ENCODE data around the gene CTSD. TPM values are rescaled to one million over a fixed set of nuclear protein-coding genes. Genes with fewer than 3 reads are reported as not detected.

CTSD gene
- total RNA-seq, 1 donor from 2014 or later, result 318 TPM

DNA sequence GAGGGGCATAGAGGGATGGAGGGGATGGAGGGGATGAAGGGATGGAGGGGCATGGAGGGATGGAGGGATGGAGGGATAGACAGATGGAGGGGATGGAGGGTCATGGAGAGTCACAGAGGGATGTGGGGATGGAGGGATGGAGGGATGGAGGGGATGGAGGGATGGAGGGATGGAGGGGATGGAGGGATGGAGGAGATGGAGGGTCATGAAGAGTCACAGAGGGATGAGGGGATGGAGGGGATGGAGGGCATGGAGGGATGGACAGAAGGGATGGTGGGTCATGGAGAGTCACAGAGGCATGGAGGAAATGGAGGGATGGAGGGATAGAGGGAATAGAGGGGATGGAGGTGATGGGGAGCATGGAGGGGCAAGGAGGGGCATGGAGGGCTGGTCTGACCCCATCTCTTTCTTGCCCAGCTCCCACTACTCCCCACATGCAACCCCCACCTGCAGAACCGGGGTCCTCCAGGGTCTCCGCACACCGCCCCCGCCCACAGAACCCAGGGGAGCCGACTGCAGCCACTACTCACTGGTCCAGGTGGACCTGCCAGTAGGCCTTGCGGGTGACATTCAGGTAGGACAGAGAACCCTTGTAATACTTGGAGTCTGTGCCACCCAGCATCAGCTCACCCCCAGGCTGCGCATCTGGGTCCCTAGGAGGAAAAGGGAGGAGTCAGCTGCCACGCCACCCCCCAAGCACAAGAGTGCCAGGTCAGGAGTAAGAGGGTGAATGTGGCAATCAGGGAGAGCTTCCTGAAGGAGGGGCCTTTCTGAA lies 9.2 kb downstream of the CTSD start:
- Mint-ChIP-seq H3K9me3 (no peaks in the 10 kb centered on the region), H3K4me1 (ENCODE audit: unreplicated experiment) (peaks cover 11% of the 10 kb centered on the region), H3K4me3 (no peak overlapping the region), H3K36me3 (no peaks in the 10 kb centered on the region), H3K27ac (no peak overlapping the region), H3K27me3 (peaks cover 11% of the 10 kb centered on the region)
- no peak for DNase-seq (ENCODE audit: extremely low spot score, unreplicated experiment)
- TF ChIP-seq, protein P1, sequence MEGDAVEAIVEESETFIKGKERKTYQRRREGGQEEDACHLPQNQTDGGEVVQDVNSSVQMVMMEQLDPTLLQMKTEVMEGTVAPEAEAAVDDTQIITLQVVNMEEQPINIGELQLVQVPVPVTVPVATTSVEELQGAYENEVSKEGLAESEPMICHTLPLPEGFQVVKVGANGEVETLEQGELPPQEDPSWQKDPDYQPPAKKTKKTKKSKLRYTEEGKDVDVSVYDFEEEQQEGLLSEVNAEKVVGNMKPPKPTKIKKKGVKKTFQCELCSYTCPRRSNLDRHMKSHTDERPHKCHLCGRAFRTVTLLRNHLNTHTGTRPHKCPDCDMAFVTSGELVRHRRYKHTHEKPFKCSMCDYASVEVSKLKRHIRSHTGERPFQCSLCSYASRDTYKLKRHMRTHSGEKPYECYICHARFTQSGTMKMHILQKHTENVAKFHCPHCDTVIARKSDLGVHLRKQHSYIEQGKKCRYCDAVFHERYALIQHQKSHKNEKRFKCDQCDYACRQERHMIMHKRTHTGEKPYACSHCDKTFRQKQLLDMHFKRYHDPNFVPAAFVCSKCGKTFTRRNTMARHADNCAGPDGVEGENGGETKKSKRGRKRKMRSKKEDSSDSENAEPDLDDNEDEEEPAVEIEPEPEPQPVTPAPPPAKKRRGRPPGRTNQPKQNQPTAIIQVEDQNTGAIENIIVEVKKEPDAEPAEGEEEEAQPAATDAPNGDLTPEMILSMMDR (conservative IDR thresholded peaks at IDR 0.05), result no peak

DNA sequence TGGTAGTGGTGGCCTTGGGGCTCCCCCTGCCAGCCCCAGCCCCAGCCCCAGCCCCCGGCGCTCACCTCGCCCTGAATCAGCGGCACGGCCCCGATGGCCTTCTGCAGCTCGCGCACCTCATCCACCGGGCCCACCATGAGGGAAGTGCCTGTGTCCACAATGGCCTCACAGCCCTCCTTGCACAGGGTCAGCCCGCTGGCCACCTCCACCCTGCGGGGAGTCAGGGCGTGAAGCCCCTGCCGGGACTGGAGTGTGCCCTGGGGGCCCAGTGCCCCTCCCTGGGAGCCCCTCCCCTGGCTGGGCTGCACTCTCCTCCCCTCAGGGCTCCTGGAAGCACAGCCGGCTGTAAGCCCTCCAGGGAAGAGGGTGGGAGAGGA lies 9.8 kb downstream of the CTSD start:
- no peak overlapping the region for H3K4me3 Mint-ChIP-seq
- peaks cover 14% of the 10 kb centered on the region for H3K27me3 Mint-ChIP-seq
- TF ChIP-seq, protein P1 (conservative IDR thresholded peaks at IDR 0.05), result no peak
- DNase-seq (ENCODE audit: extremely low spot score, unreplicated experiment), result no peak
- no peaks in the 10 kb centered on the region for H3K9me3 Mint-ChIP-seq
- no peaks in the 10 kb centered on the region for H3K36me3 Mint-ChIP-seq
- no peak overlapping the region for H3K27ac Mint-ChIP-seq
- H3K4me1 Mint-ChIP-seq (ENCODE audit: unreplicated experiment), result peaks cover 12% of the 10 kb centered on the region

DNA sequence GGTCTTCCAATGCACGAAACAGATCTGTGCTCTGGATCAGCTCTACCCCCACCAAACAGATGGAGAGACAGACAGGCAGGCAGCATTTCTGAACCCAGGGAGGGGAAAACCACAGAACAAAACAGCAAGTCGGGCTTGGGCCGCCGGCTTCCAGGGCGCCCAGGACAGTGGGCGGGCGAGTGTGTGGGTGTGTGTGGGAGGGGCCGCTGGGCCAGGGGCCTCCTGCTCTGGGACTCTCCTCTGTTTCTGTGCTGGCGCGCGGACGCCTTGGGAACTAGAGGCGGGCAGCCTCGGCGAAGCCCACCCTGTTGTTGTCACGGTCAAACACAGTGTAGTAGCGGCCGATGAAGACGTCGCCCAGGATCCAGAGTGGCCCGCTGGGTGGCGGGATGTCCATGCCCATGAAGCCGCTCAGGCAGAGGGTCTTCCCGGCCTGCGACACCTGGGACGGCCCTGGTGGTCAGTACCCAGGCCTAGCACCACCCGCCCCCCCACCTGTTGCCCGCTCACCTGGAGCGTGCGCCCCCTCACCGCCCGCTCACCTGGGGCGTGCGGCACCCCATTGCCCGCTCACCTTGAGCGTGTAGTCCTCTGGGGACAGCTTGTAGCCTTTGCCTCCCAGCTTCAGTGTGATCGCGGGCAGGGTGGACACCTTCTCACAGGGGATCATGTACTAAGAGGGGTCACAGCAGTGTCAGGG lies 10.3 kb downstream of the CTSD start:
- Mint-ChIP-seq H3K27me3 (peaks cover 16% of the 10 kb centered on the region), H3K9me3 (no peaks in the 10 kb centered on the region), H3K4me1 (ENCODE audit: unreplicated experiment) (peaks cover 12% of the 10 kb centered on the region), H3K36me3 (no peaks in the 10 kb centered on the region), H3K27ac (no peak overlapping the region), H3K4me3 (no peak overlapping the region)
- DNase-seq (ENCODE audit: extremely low spot score, unreplicated experiment), result no peak
- TF ChIP-seq, protein P1 (conservative IDR thresholded peaks at IDR 0.05), result no peak

DNA sequence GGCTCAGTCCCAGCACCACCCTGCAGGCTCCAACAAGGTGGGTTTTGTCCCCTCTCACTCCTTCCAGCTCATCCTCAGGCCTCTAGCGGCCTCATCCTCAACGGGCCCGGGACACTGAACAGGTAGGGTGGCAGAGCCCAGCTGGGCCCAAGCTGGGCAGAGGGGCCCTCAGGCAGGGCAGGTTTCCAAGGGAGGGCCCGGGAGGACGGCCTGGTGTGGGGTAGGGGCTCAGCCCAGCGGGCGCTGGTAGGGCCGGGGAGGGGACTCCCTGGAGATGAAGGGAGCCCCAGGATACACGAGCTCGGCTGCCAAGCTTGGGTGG lies 10.9 kb downstream of the CTSD start:
- H3K36me3 Mint-ChIP-seq, result no peaks in the 10 kb centered on the region
- TF ChIP-seq, protein P1 (conservative IDR thresholded peaks at IDR 0.05), result no peak
- DNase-seq (ENCODE audit: extremely low spot score, unreplicated experiment), result no peak
- H3K27ac Mint-ChIP-seq, result no peak overlapping the region
- H3K27me3 Mint-ChIP-seq, result peaks cover 20% of the 10 kb centered on the region
- no peaks in the 10 kb centered on the region for H3K9me3 Mint-ChIP-seq
- peaks cover 12% of the 10 kb centered on the region for H3K4me1 Mint-ChIP-seq (ENCODE audit: unreplicated experiment)
- no peak overlapping the region for H3K4me3 Mint-ChIP-seq

DNA sequence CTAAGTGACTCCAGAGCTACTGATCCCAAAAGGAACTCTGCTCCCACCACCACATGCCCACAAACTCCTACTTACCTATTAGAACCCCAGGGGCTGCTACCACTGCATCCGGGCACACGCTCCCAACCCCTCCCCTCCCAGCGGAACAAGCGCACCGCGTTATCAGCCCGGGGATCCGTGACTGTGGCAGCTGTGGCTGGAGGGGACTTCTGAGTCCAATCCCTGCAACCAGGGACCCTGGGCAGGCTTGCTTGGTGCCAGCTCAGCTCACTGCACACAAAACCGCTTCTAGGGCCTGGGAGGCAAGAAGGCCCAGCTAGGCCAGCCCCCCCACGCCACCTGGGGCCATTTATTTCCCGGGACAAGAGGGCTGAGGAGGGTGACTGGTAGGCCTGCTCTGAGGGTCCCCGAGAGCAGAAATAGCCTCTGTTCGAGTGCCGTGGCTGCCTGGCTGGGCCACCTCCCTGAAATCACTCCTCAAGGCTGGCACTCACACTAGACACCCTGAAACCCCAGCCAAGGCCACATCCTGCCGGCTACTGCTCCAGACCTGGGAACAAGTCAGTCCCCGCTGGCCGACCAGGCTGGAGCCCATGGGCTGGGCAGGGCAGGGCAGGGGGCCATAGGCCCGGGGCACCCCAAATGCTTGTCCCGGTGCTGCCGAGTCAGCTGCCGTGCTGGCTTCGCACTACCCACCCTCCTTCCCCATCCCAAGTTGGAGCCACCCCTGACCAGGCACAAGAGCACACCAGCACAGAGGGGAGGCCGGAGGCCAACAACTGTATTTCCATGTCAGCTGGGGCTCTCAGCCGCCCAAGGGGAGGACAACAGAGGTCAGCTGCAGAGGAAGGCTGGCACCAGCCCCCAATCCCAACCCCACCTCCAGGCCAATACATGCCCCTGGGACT lies 11.5 kb downstream of the CTSD start:
- TF ChIP-seq, protein P1 (conservative IDR thresholded peaks at IDR 0.05), result no peak
- Mint-ChIP-seq H3K27ac (no peak overlapping the region), H3K9me3 (no peaks in the 10 kb centered on the region), H3K27me3 (peaks cover 24% of the 10 kb centered on the region), H3K4me3 (no peak overlapping the region), H3K4me1 (ENCODE audit: unreplicated experiment) (peaks cover 12% of the 10 kb centered on the region), H3K36me3 (no peaks in the 10 kb centered on the region)
- DNase-seq (ENCODE audit: extremely low spot score, unreplicated experiment), result no peak

All from type B pancreatic cell (in vitro differentiated cells).